ENCODE measurements around the gene URM1.
"Not testable (repeated sequence)": the region's sequence is repeated elsewhere in the genome, so short reads cannot be mapped to it uniquely, and the experiment has no call there.

Gene URM1

GRCh38 chr9:128370752-128371629, at the start of gene URM1:
Gene URM1 (plus strand): TSS chr9:128371374. CDS start chr9:128371381, 7 bp downstream.
- Histone ChIP-seq H2AFZ (ENCODE audit: low read depth, low read length) (no peak within 1 kb of the TSS), H3K4me3 (ENCODE audit: low read length) (peak within 1 kb of the TSS; percentile 87), H3K27me3 (ENCODE audit: insufficient read depth, low read length) (no peaks in the 10 kb centered on the region), H3K4me1 (ENCODE audit: insufficient read depth, low read length) (peaks cover 19% of the 10 kb centered on the region), H3K9me3 (ENCODE audit: low read length) (no peaks in the 10 kb centered on the region), H3K36me3 (ENCODE audit: insufficient read depth, low read length) (peaks cover 7% of the 10 kb centered on the region)

- H3K4me3 ChIP-seq (ENCODE audit: low read length): peak overlapping the region; percentile 53
- no peaks in the 10 kb centered on the region for H3K9me3 ChIP-seq (ENCODE audit: low read length)
- H2AFZ ChIP-seq (ENCODE audit: low read depth, low read length): no peak overlapping the region
- peaks cover 17% of the 10 kb centered on the region for H3K4me1 ChIP-seq (ENCODE audit: insufficient read depth, low read length)
- no peaks in the 10 kb centered on the region for H3K27me3 ChIP-seq (ENCODE audit: insufficient read depth, low read length)
- H3K36me3 ChIP-seq (ENCODE audit: insufficient read depth, low read length): peaks cover 32% of the 10 kb centered on the region
Observed at GRCh38 chr9:128321879-128322403, 49.2 kb upstream of the URM1 start.

GRCh38 chr9:128322404-128323211, 48.6 kb upstream of the URM1 start, which contains the start of the genes COQ4 and TRUB2:
Gene COQ4 (plus strand): TSS chr9:128322839. CDS start chr9:128322859, 20 bp downstream.
Gene TRUB2 (minus strand): TSS chr9:128322447. CDS start chr9:128322408, 39 bp downstream.
- Histone ChIP-seq H3K4me3 (ENCODE audit: low read length) (peak within 1 kb of the TSS; percentile 53), H2AFZ (ENCODE audit: low read depth, low read length) (peak within 1 kb of the TSS; percentile 37), H3K9me3 (ENCODE audit: low read length) (no peaks in the 10 kb centered on the region), H3K4me1 (ENCODE audit: insufficient read depth, low read length) (peaks cover 17% of the 10 kb centered on the region), H3K27me3 (ENCODE audit: insufficient read depth, low read length) (no peaks in the 10 kb centered on the region), H3K36me3 (ENCODE audit: insufficient read depth, low read length) (peaks cover 30% of the 10 kb centered on the region)

- H3K4me1 ChIP-seq (ENCODE audit: insufficient read depth, low read length): peaks cover 17% of the 10 kb centered on the region
- H2AFZ ChIP-seq (ENCODE audit: low read depth, low read length): peak overlapping the region; percentile 37
- peaks cover 33% of the 10 kb centered on the region for H3K36me3 ChIP-seq (ENCODE audit: insufficient read depth, low read length)
- peak overlapping the region; percentile 53 for H3K4me3 ChIP-seq (ENCODE audit: low read length)
- H3K9me3 ChIP-seq (ENCODE audit: low read length): no peaks in the 10 kb centered on the region
- H3K27me3 ChIP-seq (ENCODE audit: insufficient read depth, low read length): no peaks in the 10 kb centered on the region
Observed at GRCh38 chr9:128323212-128323730, 47.9 kb upstream of the URM1 start.

GRCh38 chr9:128323791-128324190, 47.4 kb upstream of the URM1 start:
- H3K27me3 ChIP-seq (ENCODE audit: insufficient read depth, low read length): no peaks in the 10 kb centered on the region
- H3K4me3 ChIP-seq (ENCODE audit: low read length): peak overlapping the region; percentile 53

GRCh38 chr9:128324401-128324800, 46.8 kb upstream of the URM1 start:
- Histone ChIP-seq H2AFZ (ENCODE audit: low read depth, low read length) (no peak overlapping the region), H3K4me3 (ENCODE audit: low read length) (no peak overlapping the region), H3K4me1 (ENCODE audit: insufficient read depth, low read length) (peaks cover 17% of the 10 kb centered on the region), H3K36me3 (ENCODE audit: insufficient read depth, low read length) (peaks cover 37% of the 10 kb centered on the region), H3K9me3 (ENCODE audit: low read length) (no peaks in the 10 kb centered on the region), H3K27me3 (ENCODE audit: insufficient read depth, low read length) (no peaks in the 10 kb centered on the region)

More at GRCh38 chr9:128323791-128324190, 47.4 kb upstream of the URM1 start:
- peaks cover 17% of the 10 kb centered on the region for H3K4me1 ChIP-seq (ENCODE audit: insufficient read depth, low read length)
- peaks cover 35% of the 10 kb centered on the region for H3K36me3 ChIP-seq (ENCODE audit: insufficient read depth, low read length)
- H3K9me3 ChIP-seq (ENCODE audit: low read length): no peaks in the 10 kb centered on the region
- H2AFZ ChIP-seq (ENCODE audit: low read depth, low read length): no peak overlapping the region

- H3K4me3 ChIP-seq (ENCODE audit: low read length): no peak overlapping the region
- no peaks in the 10 kb centered on the region for H3K9me3 ChIP-seq (ENCODE audit: low read length)
- no peak overlapping the region for H2AFZ ChIP-seq (ENCODE audit: low read depth, low read length)
- H3K4me1 ChIP-seq (ENCODE audit: insufficient read depth, low read length): peaks cover 17% of the 10 kb centered on the region
- H3K36me3 ChIP-seq (ENCODE audit: insufficient read depth, low read length): peaks cover 37% of the 10 kb centered on the region
- H3K27me3 ChIP-seq (ENCODE audit: insufficient read depth, low read length): no peaks in the 10 kb centered on the region
Observed at GRCh38 chr9:128325629-128326028, 45.5 kb upstream of the URM1 start.

GRCh38 chr9:128333451-128333869, 37.7 kb upstream of the URM1 start:
- no peak overlapping the region for H3K4me3 ChIP-seq (ENCODE audit: low read length)
- H2AFZ ChIP-seq (ENCODE audit: low read depth, low read length): no peak overlapping the region
- H3K4me1 ChIP-seq (ENCODE audit: insufficient read depth, low read length): no peaks in the 10 kb centered on the region
- no peaks in the 10 kb centered on the region for H3K27me3 ChIP-seq (ENCODE audit: insufficient read depth, low read length)
- H3K36me3 ChIP-seq (ENCODE audit: insufficient read depth, low read length): peaks cover 25% of the 10 kb centered on the region
- H3K9me3 ChIP-seq (ENCODE audit: low read length): no peaks in the 10 kb centered on the region

GRCh38 chr9:128335161-128335560, 36.0 kb upstream of the URM1 start:
- no peaks in the 10 kb centered on the region for H3K4me1 ChIP-seq (ENCODE audit: insufficient read depth, low read length)
- H3K9me3 ChIP-seq (ENCODE audit: low read length): no peaks in the 10 kb centered on the region
- peaks cover 21% of the 10 kb centered on the region for H3K36me3 ChIP-seq (ENCODE audit: insufficient read depth, low read length)
- no peak overlapping the region for H3K4me3 ChIP-seq (ENCODE audit: low read length)
- no peaks in the 10 kb centered on the region for H3K27me3 ChIP-seq (ENCODE audit: insufficient read depth, low read length)
- H2AFZ ChIP-seq (ENCODE audit: low read depth, low read length): no peak overlapping the region

- H3K4me3 ChIP-seq (ENCODE audit: low read length): no peak overlapping the region
Observed at GRCh38 chr9:128335914-128336313, 35.3 kb upstream of the URM1 start.

GRCh38 chr9:128337936-128338335, 33.2 kb upstream of the URM1 start:
- Histone ChIP-seq H3K4me3 (ENCODE audit: low read length) (no peak overlapping the region), H3K36me3 (ENCODE audit: insufficient read depth, low read length) (peaks cover 21% of the 10 kb centered on the region)

More at GRCh38 chr9:128335914-128336313, 35.3 kb upstream of the URM1 start:
- H3K9me3 ChIP-seq (ENCODE audit: low read length): no peaks in the 10 kb centered on the region
- H3K27me3 ChIP-seq (ENCODE audit: insufficient read depth, low read length): no peaks in the 10 kb centered on the region
- H2AFZ ChIP-seq (ENCODE audit: low read depth, low read length): no peak overlapping the region
- H3K4me1 ChIP-seq (ENCODE audit: insufficient read depth, low read length): peaks cover 1% of the 10 kb centered on the region
- peaks cover 21% of the 10 kb centered on the region for H3K36me3 ChIP-seq (ENCODE audit: insufficient read depth, low read length)

GRCh38 chr9:128338852-128339614, 32.1 kb upstream of the URM1 start:
- H3K27me3 ChIP-seq (ENCODE audit: insufficient read depth, low read length); H3K4me1 ChIP-seq (ENCODE audit: insufficient read depth, low read length); H3K9me3 ChIP-seq (ENCODE audit: low read length); H3K4me3 ChIP-seq (ENCODE audit: low read length); H2AFZ ChIP-seq (ENCODE audit: low read depth, low read length): not testable (repeated sequence)
- H3K36me3 ChIP-seq (ENCODE audit: insufficient read depth, low read length): peaks cover 22% of the 10 kb centered on the region

More at GRCh38 chr9:128337936-128338335, 33.2 kb upstream of the URM1 start:
- no peaks in the 10 kb centered on the region for H3K27me3 ChIP-seq (ENCODE audit: insufficient read depth, low read length)
- peaks cover 6% of the 10 kb centered on the region for H3K4me1 ChIP-seq (ENCODE audit: insufficient read depth, low read length)
- H2AFZ ChIP-seq (ENCODE audit: low read depth, low read length): no peak overlapping the region
- H3K9me3 ChIP-seq (ENCODE audit: low read length): no peaks in the 10 kb centered on the region
